WTC11 (cell line): ENCODE measurements around the gene CCDC141.

Experiments used
- ATF3 ChIP-seq: sonication (generic); formaldehyde crosslinking; conservative IDR thresholded peaks from 2 replicates; pipeline ENCODE4 v1.8.1; 2022; ENCODE audit warnings: mild to moderate bottlenecking, missing genetic modification reagents
- CTCF ChIP-seq: fragments of 200-600 bp; IDR thresholded peaks from 2 replicates; pipeline ENCODE4 v1.8.0; 2022; ENCODE audit warnings: antibody characterized with exemption
- ESRRA ChIP-seq: sonication (generic); formaldehyde crosslinking; IDR thresholded peaks from 2 replicates; pipeline ENCODE4 v1.8.1; 2022; ENCODE audit warnings: mild to moderate bottlenecking, missing genetic modification reagents, borderline replicate concordance
- FOXP4 ChIP-seq: sonication (generic); formaldehyde crosslinking; IDR thresholded peaks from 2 replicates; pipeline ENCODE4 v1.8.0; 2022; ENCODE audit warnings: mild to moderate bottlenecking, missing genetic modification reagents
- IRF2 ChIP-seq: sonication (generic); formaldehyde crosslinking; IDR thresholded peaks from 2 replicates; pipeline ENCODE4 v1.8.0; 2022; ENCODE audit warnings: low read depth, missing genetic modification reagents, borderline replicate concordance
- OVOL2 ChIP-seq: fragments of 250-450 bp; sonication (Bioruptor Pico); IDR thresholded peaks from 2 replicates; pipeline ENCODE4 v1.9.0; 2021; ENCODE audit warnings: mild to moderate bottlenecking, borderline replicate concordance
- USF2 ChIP-seq: sonication (generic); formaldehyde crosslinking; IDR thresholded peaks from 2 replicates; pipeline ENCODE4 v1.8.1; 2023; ENCODE audit warnings: mild to moderate bottlenecking, missing genetic modification reagents, moderate library complexity
- ZNF121 ChIP-seq: sonication (generic); formaldehyde crosslinking; IDR thresholded peaks from 2 replicates; pipeline ENCODE4 v1.8.0; 2023; ENCODE audit warnings: missing genetic modification reagents

GRCh38 chr2:178863856-178864620, 185.9 kb downstream of the CCDC141 start:
- TF ChIP-seq ESRRA (CRISPR knock-in tag) (no peak), CTCF (no peak), OVOL2 (CRISPR knock-in tag) (no peak), ATF3 (CRISPR knock-in tag) (no peak), USF2 (CRISPR knock-in tag) (no peak), IRF2 (CRISPR knock-in tag) (no peak), FOXP4 (CRISPR knock-in tag) (no peak), ZNF121 (CRISPR knock-in tag) (no peak)
